Measurements from ENCODE around the gene PCMT1.
A peak's percentile ranks its signal among the peaks of the same experiment; 100 is the strongest.

PCMT1 gene

DNA sequence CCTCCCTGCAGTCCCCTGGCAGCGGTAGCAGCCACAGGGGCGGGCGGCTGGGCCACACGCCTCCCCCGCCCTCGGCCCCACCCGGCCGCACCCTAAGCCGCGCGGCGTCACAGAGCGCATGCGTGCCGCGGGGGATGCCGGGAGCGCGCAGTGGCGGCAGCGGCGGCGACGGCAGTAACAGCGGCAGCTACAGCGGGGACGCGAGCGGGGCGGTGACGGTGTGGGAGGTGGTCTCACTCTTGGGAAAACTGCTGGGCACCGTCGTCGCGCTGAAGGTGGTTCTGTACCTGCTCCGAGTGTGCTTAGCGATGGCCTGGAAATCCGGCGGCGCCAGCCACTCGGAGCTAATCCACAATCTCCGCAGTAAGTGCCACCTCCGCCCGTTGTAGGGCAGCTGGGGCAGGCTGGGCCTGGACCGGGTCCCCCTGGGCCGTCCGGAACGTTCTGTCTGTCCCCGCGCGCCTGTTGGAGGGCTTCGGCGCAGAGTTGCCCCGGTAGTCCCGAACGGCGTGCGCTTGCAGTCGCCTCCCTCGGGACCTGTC is at the start of gene PCMT1:
Gene PCMT1, plus strand, starts transcription at position 148 of the 542 bp plus-strand sequence. Its CDS starts 161 bp downstream, at position 309.
- DNase-seq (ENCODE audit: low read depth, low spot score) = peak; percentile 92
- TF ChIP-seq, protein P1, sequence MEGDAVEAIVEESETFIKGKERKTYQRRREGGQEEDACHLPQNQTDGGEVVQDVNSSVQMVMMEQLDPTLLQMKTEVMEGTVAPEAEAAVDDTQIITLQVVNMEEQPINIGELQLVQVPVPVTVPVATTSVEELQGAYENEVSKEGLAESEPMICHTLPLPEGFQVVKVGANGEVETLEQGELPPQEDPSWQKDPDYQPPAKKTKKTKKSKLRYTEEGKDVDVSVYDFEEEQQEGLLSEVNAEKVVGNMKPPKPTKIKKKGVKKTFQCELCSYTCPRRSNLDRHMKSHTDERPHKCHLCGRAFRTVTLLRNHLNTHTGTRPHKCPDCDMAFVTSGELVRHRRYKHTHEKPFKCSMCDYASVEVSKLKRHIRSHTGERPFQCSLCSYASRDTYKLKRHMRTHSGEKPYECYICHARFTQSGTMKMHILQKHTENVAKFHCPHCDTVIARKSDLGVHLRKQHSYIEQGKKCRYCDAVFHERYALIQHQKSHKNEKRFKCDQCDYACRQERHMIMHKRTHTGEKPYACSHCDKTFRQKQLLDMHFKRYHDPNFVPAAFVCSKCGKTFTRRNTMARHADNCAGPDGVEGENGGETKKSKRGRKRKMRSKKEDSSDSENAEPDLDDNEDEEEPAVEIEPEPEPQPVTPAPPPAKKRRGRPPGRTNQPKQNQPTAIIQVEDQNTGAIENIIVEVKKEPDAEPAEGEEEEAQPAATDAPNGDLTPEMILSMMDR (IDR thresholded peaks at IDR 0.05; ENCODE audit: low read depth, low read length) = no peak
- in situ Hi-C loops (cut with HindIII; ENCODE audit: low sequenced_read_pairs) = no loop called here
- H3K4me3 ChIP-seq (ENCODE audit: low read depth, low read length) = peak within 1 kb of the TSS; percentile 76

DNA sequence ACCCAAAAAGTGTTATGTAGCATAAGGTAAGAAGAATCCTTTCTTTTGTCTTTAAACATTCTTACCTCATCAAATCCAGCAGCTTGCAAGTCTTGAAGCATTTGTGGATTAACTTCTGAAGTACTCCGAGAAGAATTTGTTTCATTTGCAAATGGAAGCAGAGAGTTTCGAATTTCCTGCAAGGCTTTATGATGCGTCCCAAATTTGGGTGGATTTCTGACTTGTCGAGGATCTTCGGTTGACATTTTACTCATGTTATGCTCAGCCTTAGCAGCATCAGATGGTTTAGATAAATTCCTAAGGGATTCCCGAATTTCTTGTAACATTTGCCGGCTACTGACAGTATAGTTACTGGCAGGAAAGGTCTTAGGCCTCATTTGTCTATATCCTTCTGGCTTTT is 47.8 kb upstream of the PCMT1 start:
- DNase-seq (ENCODE audit: low read depth, low spot score) = no peak
- TF ChIP-seq, protein P1 (IDR thresholded peaks at IDR 0.05; ENCODE audit: low read depth, low read length) = no peak
- H3K4me3 ChIP-seq (ENCODE audit: low read depth, low read length) = no peak overlapping the region
- in situ Hi-C loops (cut with HindIII; ENCODE audit: low sequenced_read_pairs) = no loop called here

DNA sequence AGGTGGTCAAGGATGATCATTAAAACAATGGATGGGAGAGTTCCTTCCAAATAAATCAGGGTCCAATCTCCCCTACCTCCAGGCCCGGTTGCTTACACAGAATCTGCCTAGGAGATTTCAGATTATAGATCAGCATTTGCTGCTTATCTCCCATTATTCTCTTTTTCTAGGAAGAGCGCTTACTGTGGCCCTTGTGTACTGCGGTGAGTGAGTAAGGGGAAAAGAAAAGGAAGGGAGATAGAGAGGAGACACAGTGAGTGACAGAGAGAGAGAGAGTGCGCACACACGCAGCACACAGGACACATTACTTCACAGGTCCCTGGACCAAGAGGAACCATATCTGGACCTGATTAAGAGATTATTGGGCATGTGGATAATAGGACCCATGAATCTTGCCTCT is 37.8 kb upstream of the PCMT1 start:
- DNase-seq (ENCODE audit: low read depth, low spot score) = no peak
- TF ChIP-seq, protein P1 (IDR thresholded peaks at IDR 0.05; ENCODE audit: low read depth, low read length) = no peak
- in situ Hi-C loops (cut with HindIII; ENCODE audit: low sequenced_read_pairs) = no loop called here

DNA sequence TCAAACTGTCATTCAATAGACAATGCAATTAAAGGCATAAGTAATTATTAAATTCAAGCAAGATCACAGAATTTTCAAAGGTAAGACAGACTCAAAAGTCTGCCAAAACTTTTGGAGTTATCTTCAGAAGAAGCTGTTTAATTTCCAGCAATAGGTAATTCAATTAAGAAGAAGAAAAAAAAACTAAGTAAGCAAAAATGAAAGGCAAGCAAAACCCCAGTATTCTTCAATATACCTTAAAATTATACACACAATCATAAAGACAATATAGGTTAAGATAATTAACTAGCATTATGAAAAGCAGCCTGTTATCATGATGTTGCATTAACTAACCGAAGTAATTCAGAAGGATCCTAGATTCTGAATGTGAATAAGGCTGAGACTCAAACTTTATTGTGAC is 35.1 kb upstream of the PCMT1 start:
- H3K4me3 ChIP-seq (ENCODE audit: low read depth, low read length) = no peak overlapping the region
- DNase-seq (ENCODE audit: low read depth, low spot score) = no peak
- in situ Hi-C loops (cut with HindIII; ENCODE audit: low sequenced_read_pairs) = no loop called here
- TF ChIP-seq, protein P1 (IDR thresholded peaks at IDR 0.05; ENCODE audit: low read depth, low read length) = no peak

More for the DNA sequence above, 37.8 kb upstream of the PCMT1 start:
- no peak overlapping the region for H3K4me3 ChIP-seq (ENCODE audit: low read depth, low read length)

DNA sequence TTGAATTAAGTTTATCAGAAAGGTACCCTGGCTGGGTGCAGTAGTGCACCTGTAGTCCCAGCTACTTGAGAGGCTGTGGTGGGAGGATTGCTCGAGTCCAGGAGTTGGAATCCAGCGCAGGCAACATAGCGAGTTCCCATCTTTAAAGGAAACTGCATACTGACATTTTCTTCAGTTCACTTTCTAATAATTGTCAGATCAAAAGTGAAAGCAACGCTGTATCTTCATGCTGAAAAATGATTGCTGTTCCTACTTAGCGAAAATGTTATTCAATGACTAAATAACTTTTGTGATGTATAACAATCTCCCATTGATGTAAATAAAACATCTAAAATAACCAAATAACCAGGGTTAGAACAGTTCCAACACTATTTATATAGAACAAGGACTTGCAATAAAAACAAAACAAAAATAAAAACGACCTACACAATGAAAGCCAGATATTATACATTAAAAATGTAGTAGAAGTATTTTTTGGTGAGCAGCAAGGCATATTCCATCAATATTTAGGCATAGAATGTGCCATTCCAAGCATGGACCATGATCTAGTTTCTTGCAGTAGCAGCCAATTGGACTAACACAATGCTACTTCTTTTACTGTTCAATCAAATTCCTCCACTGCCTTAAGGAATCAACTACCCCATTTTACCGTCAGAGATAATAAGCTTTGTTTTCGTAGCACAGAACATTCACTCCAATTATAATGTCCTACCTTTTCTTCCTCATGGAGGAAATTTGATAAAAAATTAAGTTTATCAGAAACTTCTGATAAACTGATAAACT is 33.2 kb upstream of the PCMT1 start:
- DNase-seq (ENCODE audit: low read depth, low spot score) = no peak
- peak overlapping the region; percentile 85 for H3K4me3 ChIP-seq (ENCODE audit: low read depth, low read length)
- in situ Hi-C loops (cut with HindIII; ENCODE audit: low sequenced_read_pairs) = no loop called here

DNA sequence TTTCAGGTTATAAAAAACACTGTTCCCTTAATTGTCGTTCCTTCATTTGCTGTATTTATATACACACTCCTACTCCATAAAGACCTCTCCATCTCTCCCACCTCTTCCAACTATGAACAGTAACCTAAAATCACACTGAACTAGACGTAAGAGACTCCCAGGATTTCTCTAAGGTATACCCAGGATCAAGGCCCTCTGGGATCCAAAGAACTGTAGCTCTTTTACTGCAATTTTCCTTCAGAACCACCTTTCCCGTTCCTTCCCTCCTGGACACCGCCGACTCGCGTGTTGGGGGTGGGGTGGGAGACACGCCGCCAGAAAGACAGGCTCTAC is 32.3 kb upstream of the PCMT1 start:
- no peak for DNase-seq (ENCODE audit: low read depth, low spot score)
- TF ChIP-seq, protein P1 (IDR thresholded peaks at IDR 0.05; ENCODE audit: low read depth, low read length) = no peak
- peak overlapping the region; percentile 85 for H3K4me3 ChIP-seq (ENCODE audit: low read depth, low read length)
- in situ Hi-C loops (cut with HindIII; ENCODE audit: low sequenced_read_pairs) = no loop called here

More for the DNA sequence above, 33.2 kb upstream of the PCMT1 start:
- TF ChIP-seq, protein P1 (IDR thresholded peaks at IDR 0.05; ENCODE audit: low read depth, low read length) = no peak
